HUES64 (cell line): ENCODE measurements around the gene RUVBL2.
"Not testable (repeated sequence)": the region's sequence is repeated elsewhere in the genome, so short reads cannot be mapped to it uniquely, and the experiment has no call there.

Experiments used
- H3K27ac ChIP-seq: 2 replicates; pipeline ENCODE4 v1.7.0; 2013; ENCODE audit warnings: low read depth, low read length, inconsistent platforms
- H3K27me3 ChIP-seq: 2 replicates; pipeline ENCODE4 v1.6.1; 2013; ENCODE audit warnings: mild to moderate bottlenecking, low read length; ENCODE audit not compliant: insufficient read depth
- H3K36me3 ChIP-seq: 2 replicates; pipeline ENCODE4 v1.6.1; 2013; ENCODE audit warnings: mild to moderate bottlenecking, low read length; ENCODE audit not compliant: insufficient read depth
- H3K4me1 ChIP-seq: 2 replicates; pipeline ENCODE4 v1.6.1; 2013; ENCODE audit warnings: mild to moderate bottlenecking, low read length, moderate library complexity; ENCODE audit not compliant: insufficient read depth
- H3K4me3 ChIP-seq: 2 replicates; pipeline ENCODE4 v1.5.1; 2013; ENCODE audit warnings: mild to moderate bottlenecking, low read length, moderate library complexity
- H3K9ac ChIP-seq: 2 replicates; pipeline ENCODE4 v1.6.1; 2013; ENCODE audit warnings: mild to moderate bottlenecking, low read depth, low read length
- H3K9me3 ChIP-seq: 2 replicates; pipeline ENCODE4 v1.6.1; 2013; ENCODE audit warnings: low read depth, low read length; ENCODE audit not compliant: insufficient read depth
- WGBS: fragments of 150-250, 120-280 bp; methylation state at CpG from one replicate; pipeline ENCODE4 v1.1.7; 2013; ENCODE audit warnings: missing lambda C conversion rate; 5-methylcytosine and 5-hydroxymethylcytosine counted together

Gene RUVBL2

DNA sequence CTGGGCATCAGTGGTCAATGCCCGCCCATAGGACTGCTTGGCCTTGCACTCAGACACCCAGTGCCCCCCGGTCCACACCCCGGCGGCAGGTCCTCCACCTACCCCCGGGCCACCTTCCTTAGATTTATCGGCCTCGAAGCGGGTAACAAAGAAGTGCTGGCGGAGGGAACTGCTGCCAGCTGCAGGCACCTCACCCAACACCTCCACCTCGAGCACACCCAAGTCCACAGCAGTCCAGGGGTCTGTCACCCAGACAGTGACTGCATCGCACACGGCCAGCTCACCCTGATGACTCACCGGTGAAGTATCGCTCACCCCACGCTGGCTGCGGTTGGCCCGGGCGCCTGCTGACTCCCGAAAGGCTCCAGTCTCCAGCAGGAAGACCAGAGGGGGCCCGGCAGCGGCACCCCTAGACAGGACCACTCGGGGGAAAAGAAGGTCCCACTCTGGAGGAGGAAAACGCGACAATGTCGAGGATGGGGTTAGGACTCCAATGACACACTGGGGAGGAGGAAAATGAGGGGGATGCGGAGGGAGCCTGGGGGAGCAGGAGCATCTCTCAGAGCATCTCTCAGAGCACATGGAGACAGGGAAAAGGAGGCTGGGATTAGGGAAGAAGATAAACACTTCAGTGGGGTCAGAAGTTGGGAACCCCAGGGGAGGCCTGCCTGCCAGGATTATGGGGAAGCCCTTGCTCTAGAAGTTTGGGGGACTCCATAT lies 45.0 kb downstream of the RUVBL2 start:
- WGBS: 84% methylated on average over 26 of the region's 26 CpGs
- H3K4me3 ChIP-seq, H3K36me3 ChIP-seq, H3K4me1 ChIP-seq, H3K9ac ChIP-seq, H3K27me3 ChIP-seq, H3K27ac ChIP-seq, H3K9me3 ChIP-seq: not testable (repeated sequence)

DNA sequence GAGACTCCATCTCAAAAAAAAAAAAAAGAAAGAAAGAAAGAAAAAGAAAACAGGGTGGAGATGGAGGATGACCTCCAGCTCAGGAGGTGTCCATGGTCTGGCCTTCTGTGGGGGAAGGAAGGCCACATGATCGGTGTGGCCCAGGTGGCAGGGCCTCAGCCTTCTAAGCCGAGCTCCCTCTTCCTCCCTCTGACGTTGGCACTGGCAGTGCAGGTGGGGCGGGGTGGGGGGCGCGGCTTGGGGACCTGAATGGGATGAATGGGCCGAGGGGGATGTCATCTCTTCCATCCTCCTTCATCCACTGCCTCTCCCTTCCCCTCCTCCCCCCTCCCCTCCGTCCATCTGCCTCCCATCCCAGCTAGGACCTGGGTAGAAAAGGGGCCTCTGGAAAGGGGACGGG lies 46.0 kb downstream of the RUVBL2 start:
- not testable (repeated sequence) for H3K9me3 ChIP-seq, H3K4me1 ChIP-seq, H3K36me3 ChIP-seq, H3K4me3 ChIP-seq, H3K9ac ChIP-seq, H3K27me3 ChIP-seq, H3K27ac ChIP-seq
- 93% methylated on average over 3 of the region's 9 CpGs for WGBS

DNA sequence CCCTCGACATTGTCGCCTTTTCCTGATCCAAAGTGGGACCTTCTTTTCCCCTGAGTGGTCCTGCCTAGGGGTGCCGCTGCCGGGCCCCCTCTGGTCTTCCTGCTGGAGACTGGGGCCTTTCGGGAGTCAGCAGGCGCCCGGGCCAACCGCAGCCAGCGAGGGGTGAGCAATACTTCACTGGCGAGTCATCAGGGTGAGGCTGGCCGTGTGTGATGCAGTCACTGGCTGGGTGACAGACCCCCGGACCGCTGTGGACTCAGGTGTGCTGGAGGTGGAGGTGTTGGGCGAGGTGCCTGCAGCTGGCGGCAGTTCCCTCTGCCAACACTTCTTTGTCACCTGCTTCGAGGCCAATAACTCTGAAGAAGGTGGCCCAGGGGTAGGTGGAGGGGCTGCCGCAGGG lies 48.5 kb downstream of the RUVBL2 start:
- WGBS: 76% methylated on average over 17 of the region's 17 CpGs
- H3K27me3 ChIP-seq: no peaks in the 10 kb centered on the region
- no peak overlapping the region for H3K9ac ChIP-seq
- H3K36me3 ChIP-seq: no peaks in the 10 kb centered on the region
- no peaks in the 10 kb centered on the region for H3K9me3 ChIP-seq
- no peaks in the 10 kb centered on the region for H3K4me1 ChIP-seq
- H3K4me3 ChIP-seq: no peak overlapping the region
- H3K27ac ChIP-seq: no peak overlapping the region

DNA sequence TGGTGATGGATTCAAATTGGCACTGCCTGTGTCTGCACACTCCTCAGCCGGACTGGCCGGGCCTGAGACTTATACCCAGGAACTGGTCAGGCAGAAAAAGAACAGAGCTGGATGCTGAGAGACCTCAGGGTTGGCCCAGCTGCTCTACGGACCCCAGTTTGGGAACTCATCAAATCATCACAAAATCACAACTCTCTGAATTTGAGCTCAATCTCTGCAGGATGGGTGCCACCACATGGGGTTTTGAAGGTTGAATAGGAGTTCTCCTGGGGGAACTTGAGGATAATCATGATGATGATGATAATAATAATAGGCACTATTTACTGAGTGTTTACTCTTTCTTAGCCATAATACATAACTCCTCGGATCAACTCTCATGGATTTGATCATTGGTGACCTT lies 49.0 kb downstream of the RUVBL2 start:
- not testable (repeated sequence) for H3K27me3 ChIP-seq, H3K27ac ChIP-seq, H3K36me3 ChIP-seq, H3K9ac ChIP-seq, H3K9me3 ChIP-seq, H3K4me3 ChIP-seq, H3K4me1 ChIP-seq
- no CpG with 5 or more reads among the region's 4 CpGs for WGBS

DNA sequence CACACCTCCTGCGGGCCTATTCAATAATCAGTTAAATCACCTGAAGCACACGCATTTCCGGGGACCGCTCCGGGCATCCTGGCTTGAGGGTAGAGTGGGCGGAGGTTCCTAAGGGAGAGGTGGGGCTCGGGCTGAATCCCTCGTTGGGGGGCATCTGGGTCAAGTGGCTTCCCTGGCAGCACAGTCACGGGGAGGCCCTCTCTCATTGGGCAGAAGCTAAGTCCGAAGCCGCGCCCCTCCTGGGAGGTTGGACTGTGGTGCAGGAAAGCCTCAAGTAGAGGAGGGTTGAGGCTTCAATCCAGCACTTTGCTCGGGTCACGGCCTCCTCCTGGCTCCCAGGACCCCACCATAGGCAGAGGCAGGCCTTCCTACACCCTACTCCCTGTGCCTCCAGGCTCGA lies 49.9 kb downstream of the RUVBL2 start, which contains the start of gene CGB5:
Gene CGB5 (plus strand): TSS at position 301 of the 400 bp plus-strand sequence. CDS start 362 bp downstream, outside the sequence.
- not testable (repeated sequence) for H3K36me3 ChIP-seq, H3K27me3 ChIP-seq, H3K27ac ChIP-seq, H3K9me3 ChIP-seq, H3K9ac ChIP-seq, H3K4me1 ChIP-seq, H3K4me3 ChIP-seq
- WGBS: 82% methylated on average over 14 of the region's 15 CpGs

DNA sequence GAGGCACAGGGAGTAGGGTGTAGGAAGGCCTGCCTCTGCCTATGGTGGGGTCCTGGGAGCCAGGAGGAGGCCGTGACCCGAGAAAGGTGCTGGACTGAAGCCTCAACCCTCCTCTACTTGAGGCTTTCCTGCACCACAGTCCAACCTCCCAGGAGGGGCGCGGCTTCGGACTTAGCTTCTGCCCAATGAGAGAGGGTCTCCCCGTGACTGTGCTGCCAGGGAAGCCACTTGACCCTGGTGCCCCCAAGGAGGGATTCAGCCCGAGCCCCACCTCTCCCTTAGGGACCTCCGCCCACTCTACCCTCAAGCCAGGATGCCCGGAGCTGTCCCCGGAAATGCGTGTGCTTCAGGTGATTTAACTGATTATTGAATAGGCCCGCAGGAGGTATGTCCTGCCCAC lies 55.3 kb downstream of the RUVBL2 start, which contains the start of gene CGB8:
Gene CGB8 (minus strand): TSS at position 101 of the 400 bp plus-strand sequence. CDS start 372 bp downstream, outside the sequence.
- not testable (repeated sequence) for H3K36me3 ChIP-seq, H3K9me3 ChIP-seq, H3K27me3 ChIP-seq, H3K9ac ChIP-seq, H3K4me3 ChIP-seq, H3K27ac ChIP-seq, H3K4me1 ChIP-seq
- WGBS: 79% methylated on average over 10 of the region's 12 CpGs

DNA sequence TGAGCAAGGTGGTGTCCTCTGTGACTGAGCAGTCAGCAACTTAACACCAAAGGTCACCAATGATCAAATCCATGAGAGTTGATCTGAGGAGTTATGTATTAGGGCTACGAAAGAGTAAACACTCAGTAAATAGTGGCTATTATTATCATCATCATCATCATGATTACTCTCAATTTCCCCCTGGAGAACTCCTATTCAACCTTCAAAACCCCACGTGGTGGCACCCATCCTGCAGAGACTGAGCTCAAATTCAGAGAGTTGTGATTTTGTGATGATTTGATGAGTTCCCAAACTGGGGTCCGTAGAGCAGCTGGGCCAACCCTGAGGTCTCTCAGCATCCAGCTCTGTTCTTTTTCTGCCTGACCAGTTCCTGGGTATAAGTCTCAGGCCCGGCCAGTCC lies 56.1 kb downstream of the RUVBL2 start:
- H3K4me1 ChIP-seq, H3K4me3 ChIP-seq, H3K27me3 ChIP-seq, H3K9ac ChIP-seq, H3K9me3 ChIP-seq, H3K27ac ChIP-seq, H3K36me3 ChIP-seq: not testable (repeated sequence)
- WGBS: no CpG with 5 or more reads among the region's 4 CpGs

DNA sequence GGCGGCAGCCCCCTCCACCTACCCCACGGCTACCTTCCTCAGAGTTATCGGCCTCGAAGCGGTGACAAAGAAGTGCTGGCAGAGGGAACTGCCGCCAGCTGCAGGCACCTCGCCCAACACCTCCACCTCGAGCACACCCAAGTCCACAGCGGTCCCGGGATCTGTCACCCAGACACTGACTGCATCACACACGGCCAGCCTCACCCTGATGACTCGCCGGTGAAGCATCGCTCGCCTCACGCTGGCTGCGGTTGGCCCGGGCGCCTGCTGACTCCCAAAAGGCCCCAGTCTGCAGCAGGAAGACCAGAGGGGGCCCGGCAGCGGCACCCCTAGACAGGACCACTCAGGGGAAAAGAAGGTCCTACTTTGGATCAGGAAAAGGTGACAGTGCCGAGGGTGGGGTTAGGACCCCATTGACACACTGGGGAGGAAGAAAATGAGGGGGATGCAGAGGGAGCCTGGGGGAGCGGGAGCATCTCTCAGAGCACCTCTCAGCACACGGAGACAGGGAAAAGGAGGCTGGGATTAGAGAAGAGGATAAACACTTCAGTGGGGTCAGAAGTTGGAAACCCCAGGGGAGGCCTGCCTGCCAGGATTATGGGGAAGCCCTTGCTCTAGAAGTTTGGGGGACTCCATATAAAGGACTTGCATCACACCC lies 56.8 kb downstream of the RUVBL2 start:
- H3K9me3 ChIP-seq, H3K36me3 ChIP-seq, H3K9ac ChIP-seq, H3K27me3 ChIP-seq, H3K4me3 ChIP-seq, H3K4me1 ChIP-seq, H3K27ac ChIP-seq: not testable (repeated sequence)
- WGBS: 72% methylated on average over 24 of the region's 24 CpGs

DNA sequence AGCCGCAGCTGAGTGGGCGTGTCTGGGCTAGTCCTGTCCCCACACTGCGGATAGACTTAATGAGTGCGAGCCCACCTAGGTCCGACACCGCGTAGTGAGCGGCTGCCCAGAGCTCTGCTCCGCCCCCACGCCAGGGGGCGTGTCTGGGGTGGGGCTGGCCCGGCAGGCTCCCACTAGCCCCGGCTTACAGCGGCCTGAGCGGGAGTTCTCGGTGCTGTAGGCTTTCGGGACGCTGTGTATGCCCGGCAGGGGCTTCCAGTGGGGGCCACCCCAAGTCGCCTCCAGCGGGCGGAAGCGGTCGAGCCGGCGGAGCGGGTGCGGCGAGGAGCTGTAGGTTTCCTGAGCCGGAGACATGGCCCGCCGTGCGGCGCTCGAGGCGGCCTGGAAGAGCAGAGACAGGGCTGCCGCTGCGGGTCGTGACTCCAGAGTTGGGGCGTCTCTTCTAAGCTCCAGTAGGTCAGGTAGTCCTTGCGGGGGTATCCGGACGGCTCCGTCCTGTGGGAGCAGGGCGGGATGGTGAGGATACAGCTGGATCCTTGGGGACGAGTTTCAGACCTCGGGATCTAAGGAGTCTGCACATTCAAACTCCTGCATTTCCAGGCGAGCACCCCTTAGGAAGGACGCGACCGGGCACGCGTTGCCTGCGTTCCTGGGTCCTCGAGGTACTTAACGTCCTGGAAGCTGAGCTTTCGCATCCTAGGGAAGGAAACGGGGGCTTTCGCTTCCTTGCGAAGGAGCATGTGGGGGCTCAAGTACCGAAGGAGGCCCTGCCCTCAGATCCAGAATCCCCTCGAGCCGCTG lies 62.6 kb downstream of the RUVBL2 start:
- Histone ChIP-seq H3K4me3 (peak overlapping the region; percentile 63), H3K9me3 (no peaks in the 10 kb centered on the region), H3K4me1 (0 out of 2 replicates have a peak, but pooled peaks cover 3% of the 10 kb centered on the region), H3K27me3 (peaks cover 53% of the 10 kb centered on the region), H3K36me3 (no peaks in the 10 kb centered on the region), H3K27ac (no peak overlapping the region), H3K9ac (no peak overlapping the region)
- 2% methylated on average over 63 of the region's 63 CpGs for whole genome bisulfite sequencing

DNA sequence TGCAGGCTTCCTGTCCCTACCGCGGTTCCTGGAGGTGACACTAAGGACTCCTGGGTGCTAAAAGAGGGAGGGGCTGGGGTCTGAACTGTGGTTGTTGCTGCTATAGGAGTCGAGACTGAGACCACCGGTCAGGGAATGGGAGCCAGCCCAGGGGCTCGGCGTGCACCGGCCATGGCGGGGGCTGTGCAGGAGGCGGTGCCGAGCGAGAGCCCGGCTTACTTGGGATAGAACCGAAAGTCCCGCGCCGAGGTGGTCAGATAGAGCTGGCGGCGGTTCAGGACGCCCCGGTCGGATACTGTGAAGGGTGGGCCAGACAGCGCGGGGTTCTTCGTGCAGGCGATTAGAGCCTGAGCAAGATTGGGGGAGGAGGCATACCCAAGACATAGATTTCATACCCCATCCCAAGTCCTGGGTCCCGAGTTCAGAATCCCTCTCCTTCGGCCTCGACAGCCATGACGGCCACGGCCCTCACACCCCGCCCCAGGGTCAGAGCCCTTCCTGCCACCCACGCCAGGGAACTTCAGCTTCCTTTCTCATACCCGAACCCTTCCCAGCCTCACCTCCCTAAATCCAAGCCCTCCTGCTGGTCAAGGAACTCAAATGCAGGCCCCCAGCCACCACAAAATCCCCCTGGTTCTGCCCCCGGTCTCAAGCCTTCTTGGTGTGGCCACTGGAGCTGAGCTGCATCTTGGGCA lies 63.4 kb downstream of the RUVBL2 start:
- H3K27ac ChIP-seq, H3K9ac ChIP-seq, H3K9me3 ChIP-seq, H3K4me1 ChIP-seq, H3K36me3 ChIP-seq: not testable (repeated sequence)
- Histone ChIP-seq H3K4me3 (peak overlapping the region; percentile 63), H3K27me3 (peaks cover 53% of the 10 kb centered on the region)
- whole genome bisulfite sequencing: 8% methylated on average over 31 of the region's 34 CpGs
